CD4-positive, alpha-beta T cell (primary cell): Measurements from ENCODE around the gene MLIP. TPM values are rescaled to one million over a fixed set of nuclear protein-coding genes. Genes with fewer than 3 reads are reported as not detected.

Source experiments
- ATAC-seq: fragments of 200-7000 bp; cut with Tn5 transposase; one replicate; pipeline ENCODE4 v1.10.0; 2022; ENCODE audit warnings: mild to moderate bottlenecking; ENCODE audit not compliant: poor library complexity
- CTCF ChIA-PET: fragments of 350-600 bp; sonication (Branson Sonifier 250); formaldehyde crosslinking; loops from one replicate; lab custom pipeline; 2021; ENCODE audit warnings: antibody characterized with exemption, inconsistent platforms; lab: Charles Lee
- POLR2A ChIA-PET: fragments of 350-600 bp; sonication (Branson Sonifier 250); formaldehyde crosslinking; loops from one replicate; lab custom pipeline; 2021; ENCODE audit warnings: antibody characterized with exemption, inconsistent platforms; lab: Charles Lee
- DNase-seq, 14 experiments: peaks; one replicate each; pipeline ENCODE4 v3.0.0-alpha.2; 2013 to 2020; ENCODE audit warnings: mixed read lengths in 2 of 14
- H3K27ac ChIP-seq, 2 donors: one replicate each; pipeline versions ENCODE4 v1.5.1 to v1.7.0; 2013; ENCODE audit warnings: low read length in 2 of 2, low read depth in 1 of 2, mild to moderate bottlenecking in 1 of 2
- H3K27me3 ChIP-seq, 2 experiments: 1 replicate in 1 of 2; 2 replicates in 1 of 2; pipeline versions ENCODE4 v1.6.1 to v1.7.0; 2013; ENCODE audit warnings: low read length in 2 of 2, control low read depth in 1 of 2, mild to moderate bottlenecking in 1 of 2, moderate library complexity in 1 of 2; ENCODE audit not compliant: insufficient read depth in 2 of 2, control insufficient read depth in 1 of 2
- H3K36me3 ChIP-seq: one replicate; pipeline ENCODE4 v1.6.1; 2013; ENCODE audit warnings: low read length, control low read depth; ENCODE audit not compliant: insufficient read depth
- H3K4me1 ChIP-seq: one replicate; pipeline ENCODE4 v1.6.1; 2013; ENCODE audit warnings: low read length, control low read depth; ENCODE audit not compliant: insufficient read depth
- H3K4me3 ChIP-seq: one replicate; pipeline ENCODE4 v1.5.1; 2013; ENCODE audit warnings: mild to moderate bottlenecking, low read length, moderate library complexity
- H3K9me3 ChIP-seq, 2 experiments: 1 replicate in 1 of 2; 2 replicates in 1 of 2; pipeline versions ENCODE4 v1.6.1 to v1.7.0; 2013; ENCODE audit warnings: low read length in 2 of 2, mild to moderate bottlenecking in 2 of 2, control low read depth in 1 of 2, moderate library complexity in 1 of 2; ENCODE audit not compliant: control insufficient read depth in 1 of 2, insufficient read depth in 1 of 2
- H3K27ac Mint-ChIP-seq: one replicate; pipeline ENCODE4 v1.8.0; 2020; ENCODE audit warnings: mixed read lengths
- H3K27me3 Mint-ChIP-seq: one replicate; pipeline ENCODE4 v1.8.0; 2021; ENCODE audit warnings: mixed read lengths
- H3K36me3 Mint-ChIP-seq: one replicate; pipeline ENCODE4 v1.8.0; 2021; ENCODE audit warnings: low read depth, mixed read lengths
- H3K4me1 Mint-ChIP-seq: one replicate; pipeline ENCODE4 v1.8.0; 2021; ENCODE audit warnings: low read depth, mixed read lengths
- H3K4me3 Mint-ChIP-seq: one replicate; pipeline ENCODE4 v1.8.0; 2020; ENCODE audit warnings: mild to moderate bottlenecking, mixed read lengths
- H3K9me3 Mint-ChIP-seq: one replicate; pipeline ENCODE4 v1.8.0; 2020; ENCODE audit warnings: mixed read lengths
- CTCF ChIP-seq: fragments of 200-600 bp; IDR thresholded peaks from one replicate; pipeline ENCODE4 v1.8.0; 2022; ENCODE audit warnings: antibody characterized with exemption, mild to moderate bottlenecking
- intact Hi-C, 2 experiments: fragments of 100-400 bp; cut with DNase I in 1 of 2; cut with micrococcal nuclease in 1 of 2; formaldehyde crosslinking; loops; one replicate each; pipeline versions ENCODE4 v1.15.1 to v1.9.0; 2023 to 2025; cut with DNase I, micrococcal nuclease
- total RNA-seq, 174 experiments: library from RNA in 2 of 174; stranded (reverse) in 2 of 174; gene quantifications; one replicate each; pipeline ENCODE4 v1.2.3 and lab custom pipeline; 2021 to 2026

The MLIP gene
- total RNA-seq, 2 experiments from 2014 or later, result not detected

DNA sequence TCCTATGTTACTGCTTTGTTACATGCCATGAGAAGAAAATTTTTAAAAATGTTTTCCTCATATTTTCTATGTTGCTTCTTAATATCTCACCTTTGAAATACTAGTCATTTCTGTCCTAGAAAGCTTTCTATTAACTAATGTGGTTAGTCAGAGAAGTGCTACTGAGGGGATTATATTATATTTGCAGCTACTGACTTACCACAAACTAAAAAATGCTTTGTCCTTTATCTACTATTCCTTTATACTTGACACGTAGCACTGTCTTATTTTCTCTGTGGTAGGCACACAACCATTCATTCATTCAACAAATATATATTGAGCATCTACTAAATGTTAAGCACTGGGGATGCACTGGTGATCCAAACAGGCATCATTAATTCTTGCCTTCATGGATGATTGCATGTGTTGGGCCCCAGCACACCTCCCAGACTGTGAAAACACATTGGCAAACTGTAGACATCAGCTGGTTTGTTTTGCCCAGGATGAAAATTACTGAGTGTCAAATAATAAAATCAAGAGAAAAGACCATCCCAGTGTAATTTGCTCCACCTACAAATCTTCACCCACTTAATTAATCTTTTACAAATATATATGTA lies 10.7 kb upstream of the MLIP start:
- no peaks in the 10 kb centered on the region for H3K27me3 Mint-ChIP-seq
- Histone ChIP-seq H3K4me1 (no peaks in the 10 kb centered on the region), H3K27ac (no peak overlapping the region), H3K9me3 (no peaks in the 10 kb centered on the region), H3K36me3 (no peaks in the 10 kb centered on the region), H3K27me3 (no peaks in the 10 kb centered on the region), H3K4me3 (no peak overlapping the region)
- no peak for TF ChIP-seq CTCF
- no peak overlapping the region for H3K4me3 Mint-ChIP-seq
- intact Hi-C loops, result no loop called here
- H3K36me3 Mint-ChIP-seq, result no peaks in the 10 kb centered on the region
- POLR2A ChIA-PET, result no interaction called here
- CTCF ChIA-PET, result no interaction called here
- ATAC-seq (no peak), DNase-seq (no peak)
- H3K9me3 Mint-ChIP-seq, result no peaks in the 10 kb centered on the region
- no peaks in the 10 kb centered on the region for H3K4me1 Mint-ChIP-seq
- H3K27ac Mint-ChIP-seq, result no peak overlapping the region

DNA sequence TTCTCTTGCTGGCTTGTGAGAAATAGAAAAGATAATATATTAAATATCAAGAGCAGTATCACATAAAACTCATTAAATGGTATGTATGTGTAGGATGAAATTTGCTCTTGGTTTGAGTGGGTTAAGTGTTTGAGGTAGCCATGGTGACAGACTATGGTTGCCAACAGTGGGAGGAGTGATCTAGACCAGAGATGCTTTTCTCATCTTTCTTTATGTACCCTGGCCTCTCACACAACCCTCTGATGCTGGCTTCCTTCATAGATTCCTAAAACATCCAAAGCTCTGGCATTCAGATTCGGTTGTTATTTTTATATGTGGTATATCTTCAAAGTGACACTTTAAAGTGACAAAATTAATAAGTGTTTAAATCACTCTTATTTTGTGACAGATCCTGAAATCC lies 9.0 kb upstream of the MLIP start:
- no peak for TF ChIP-seq CTCF
- Mint-ChIP-seq H3K36me3 (no peaks in the 10 kb centered on the region), H3K9me3 (no peaks in the 10 kb centered on the region), H3K4me3 (no peak overlapping the region), H3K4me1 (no peaks in the 10 kb centered on the region), H3K27ac (no peak overlapping the region), H3K27me3 (no peaks in the 10 kb centered on the region)
- no peak overlapping the region for H3K4me3 ChIP-seq
- intact Hi-C loops, result no loop called here
- no peak overlapping the region for H3K27ac ChIP-seq
- H3K36me3 ChIP-seq, result no peaks in the 10 kb centered on the region
- DNase-seq (no peak), ATAC-seq (no peak)
- no peaks in the 10 kb centered on the region for H3K9me3 ChIP-seq
- H3K4me1 ChIP-seq, result no peaks in the 10 kb centered on the region
- ChIA-PET POLR2A (no interaction called here), CTCF (no interaction called here)
- no peaks in the 10 kb centered on the region for H3K27me3 ChIP-seq

GRCh38 chr6:54103497-54103896 lies 7.7 kb upstream of the MLIP start:
- intact Hi-C loops, result no loop called here
- CTCF ChIA-PET, result no interaction called here
- no peaks in the 10 kb centered on the region for H3K36me3 Mint-ChIP-seq
- Histone ChIP-seq H3K9me3 (no peaks in the 10 kb centered on the region), H3K27ac (no peak overlapping the region), H3K4me1 (no peaks in the 10 kb centered on the region), H3K27me3 (no peaks in the 10 kb centered on the region), H3K36me3 (no peaks in the 10 kb centered on the region), H3K4me3 (no peak overlapping the region)
- TF ChIP-seq CTCF, result no peak
- ATAC-seq, result no peak
- POLR2A ChIA-PET, result no interaction called here
- no peak overlapping the region for H3K4me3 Mint-ChIP-seq
- no peaks in the 10 kb centered on the region for H3K27me3 Mint-ChIP-seq
- no peak for DNase-seq
- no peaks in the 10 kb centered on the region for H3K4me1 Mint-ChIP-seq
- no peaks in the 10 kb centered on the region for H3K9me3 Mint-ChIP-seq
- no peak overlapping the region for H3K27ac Mint-ChIP-seq
